PC-9 (cell line): Measurements from ENCODE around the gene LRMDA.

Experiments
- CTCF ChIP-seq: fragments of 200-600 bp; sonication (generic); conservative IDR thresholded peaks from 2 replicates; pipeline ENCODE4 v1.6.1; 2017; ENCODE audit warnings: mixed run types, antibody characterized with exemption, mild to moderate bottlenecking, moderate library complexity
- EZH2 ChIP-seq: fragments of 200-600 bp; sonication (generic); IDR thresholded peaks from 2 replicates; pipeline ENCODE4 v1.8.0; 2017; ENCODE audit warnings: antibody characterized with exemption, low read depth

- TF ChIP-seq CTCF = no peak
- no peak for TF ChIP-seq EZH2
Observed at GRCh38 chr10:75935650-75936400, 504.4 kb downstream of the LRMDA start.
